ENCODE measurements around the gene PMS1. TPM values are rescaled to one million over a fixed set of nuclear protein-coding genes. Genes with fewer than 3 reads are reported as not detected.

The PMS1 gene
- total and polyA plus RNA-seq, 2 donors (not counting 3 experiments of a cell fraction or from before 2014, with no cell fraction given): 6.6 to 27.8 TPM

DNA sequence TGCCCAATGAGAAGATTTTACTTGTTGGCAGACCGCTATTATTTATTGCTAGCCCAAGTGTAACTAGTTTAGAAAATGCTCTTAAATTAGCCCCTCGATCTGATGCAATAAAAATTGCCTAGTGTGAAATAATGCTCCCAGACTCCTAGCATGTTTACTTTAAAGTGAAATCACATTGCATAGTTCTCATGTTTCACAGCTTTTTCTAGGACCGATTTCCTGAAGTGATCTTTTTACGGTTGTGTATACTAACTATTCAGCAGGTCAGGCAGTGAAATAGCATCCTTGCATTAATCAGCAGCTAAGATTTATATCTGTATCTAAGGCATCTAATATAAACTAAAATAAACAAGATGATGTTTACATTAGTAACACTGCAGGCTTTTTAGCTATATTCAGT, 52.4 kb downstream of the PMS1 start:
- Histone ChIP-seq H3K4me3 (replicated peaks in 1 of 3; ENCODE audit: insufficient read depth in 1 of 3, low read depth in 1 of 3, low read length in 3 of 3) (no peak overlapping the region), H3K4me1 (ENCODE audit: control insufficient read depth, extremely low read depth, insufficient read depth, low read length) (no peaks in the 10 kb centered on the region), H3K9ac (replicated peaks; ENCODE audit: extremely low read depth, insufficient read depth, low read length) (no peak overlapping the region), H3K27me3 (ENCODE audit: control insufficient read depth in 2 of 2, insufficient read depth in 2 of 2, low read length in 2 of 2) (no peaks in the 10 kb centered on the region), H4K20me1 (replicated peaks; ENCODE audit: control insufficient read depth, extremely low read depth, insufficient read depth, low read length) (no peaks in the 10 kb centered on the region), H3K27ac (ENCODE audit: insufficient read depth, low read depth, low read length) (no peak overlapping the region), H3K36me3 (ENCODE audit: control insufficient read depth in 2 of 2, extremely low read depth in 1 of 2, insufficient read depth in 2 of 2, low read length in 2 of 2) (no peaks in the 10 kb centered on the region), H3K9me1 (replicated peaks; ENCODE audit: control insufficient read depth, extremely low read depth, insufficient read depth, low read length) (no peaks in the 10 kb centered on the region), H3K4me2 (ENCODE audit: insufficient read depth, low read length) (no peak overlapping the region), H3K79me2 (ENCODE audit: control insufficient read depth, insufficient read depth, low read length) (no peaks in the 10 kb centered on the region), H3K9me3 (replicated peaks; ENCODE audit: control insufficient read depth, insufficient read depth, low read length) (no peaks in the 10 kb centered on the region), H2AFZ (ENCODE audit: low read depth, low read length) (no peak overlapping the region)
- BruUV-seq (replicated peaks): no TSS peak
- dilution Hi-C loops (cut with MboI; ENCODE audit: extremely low pct_ligation_motif_present, low sequenced_read_pairs): no loop called here
- TF ChIP-seq POLR2A (IDR thresholded peaks at IDR 0.05; ENCODE audit: low read depth, low read length) (no peak), FOS (IDR thresholded peaks at IDR 0.05; ENCODE audit: borderline replicate concordance, insufficient read depth, low read length) (no peak), GATA2 (IDR thresholded peaks at IDR 0.05; ENCODE audit: insufficient read depth, insufficient read length, low read depth, low read length) (no peak), MYC (IDR thresholded peaks at IDR 0.05; ENCODE audit: low read depth, low read length) (no peak), POLR2AphosphoS5 (IDR thresholded peaks at IDR 0.05; ENCODE audit: insufficient read depth, low read depth, low read length) (no peak), EZH2 (IDR thresholded peaks at IDR 0.05; ENCODE audit: borderline replicate concordance, low read depth, low read length, severe bottlenecking) (no peak), JUN (IDR thresholded peaks at IDR 0.05; ENCODE audit: borderline replicate concordance, insufficient read depth, insufficient read length, low read depth) (no peak)
- TF ChIP-seq, protein P1, sequence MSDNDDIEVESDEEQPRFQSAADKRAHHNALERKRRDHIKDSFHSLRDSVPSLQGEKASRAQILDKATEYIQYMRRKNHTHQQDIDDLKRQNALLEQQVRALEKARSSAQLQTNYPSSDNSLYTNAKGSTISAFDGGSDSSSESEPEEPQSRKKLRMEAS (IDR thresholded peaks at IDR 0.05; ENCODE audit: insufficient read depth, insufficient read length): no peak
- TF ChIP-seq, protein P2, sequence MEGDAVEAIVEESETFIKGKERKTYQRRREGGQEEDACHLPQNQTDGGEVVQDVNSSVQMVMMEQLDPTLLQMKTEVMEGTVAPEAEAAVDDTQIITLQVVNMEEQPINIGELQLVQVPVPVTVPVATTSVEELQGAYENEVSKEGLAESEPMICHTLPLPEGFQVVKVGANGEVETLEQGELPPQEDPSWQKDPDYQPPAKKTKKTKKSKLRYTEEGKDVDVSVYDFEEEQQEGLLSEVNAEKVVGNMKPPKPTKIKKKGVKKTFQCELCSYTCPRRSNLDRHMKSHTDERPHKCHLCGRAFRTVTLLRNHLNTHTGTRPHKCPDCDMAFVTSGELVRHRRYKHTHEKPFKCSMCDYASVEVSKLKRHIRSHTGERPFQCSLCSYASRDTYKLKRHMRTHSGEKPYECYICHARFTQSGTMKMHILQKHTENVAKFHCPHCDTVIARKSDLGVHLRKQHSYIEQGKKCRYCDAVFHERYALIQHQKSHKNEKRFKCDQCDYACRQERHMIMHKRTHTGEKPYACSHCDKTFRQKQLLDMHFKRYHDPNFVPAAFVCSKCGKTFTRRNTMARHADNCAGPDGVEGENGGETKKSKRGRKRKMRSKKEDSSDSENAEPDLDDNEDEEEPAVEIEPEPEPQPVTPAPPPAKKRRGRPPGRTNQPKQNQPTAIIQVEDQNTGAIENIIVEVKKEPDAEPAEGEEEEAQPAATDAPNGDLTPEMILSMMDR (IDR thresholded peaks at IDR 0.05; ENCODE audit: extremely low read depth in 1 of 2, insufficient read depth in 1 of 2, low read depth in 1 of 2, low read length in 2 of 2): no peak
- CTCF ChIA-PET: interaction anchor here (1.2 to 1.9 kb wide), 4 partner anchors 10 to 38 kb away, joined by 3 to 9 read pairs (median 4); no protein-coding TSS in a partner anchor
- POLR2A ChIA-PET: interaction anchor here (0.6 kb wide), 1 partner anchor 46 kb away, joined by 3 read pairs; no protein-coding TSS in a partner anchor
- intact Hi-C loops (cut with micrococcal nuclease): no loop called here
- FAIRE-seq (no peak), DNase-seq (ENCODE audit: low read depth, low spot score) (peak; percentile 59)

All from endothelial cell of umbilical vein (primary cell).